Fibroblast of mammary gland (primary cell): ENCODE measurements around the gene SLC6A5.
A peak's percentile ranks its signal among the peaks of the same experiment; 100 is the strongest.

ENCODE experiments used
- DNase-seq: peaks from one replicate; pipeline ENCODE4 v3.0.0-alpha.2; 2010; ENCODE audit warnings: low read depth
- H3K4me3 ChIP-seq: 2 replicates; pipeline ENCODE4 v1.5.1; 2011; ENCODE audit warnings: low read depth, mild to moderate bottlenecking, low read length, moderate library complexity; ENCODE audit not compliant: control insufficient read depth
- TF ChIP-seq, protein P1 (sequence below): conservative IDR thresholded peaks from 2 replicates; pipeline ENCODE4 v1.5.1; 2011; ENCODE audit warnings: low read depth, low read length, inconsistent platforms; ENCODE audit not compliant: control insufficient read depth, insufficient read depth

The SLC6A5 gene

DNA sequence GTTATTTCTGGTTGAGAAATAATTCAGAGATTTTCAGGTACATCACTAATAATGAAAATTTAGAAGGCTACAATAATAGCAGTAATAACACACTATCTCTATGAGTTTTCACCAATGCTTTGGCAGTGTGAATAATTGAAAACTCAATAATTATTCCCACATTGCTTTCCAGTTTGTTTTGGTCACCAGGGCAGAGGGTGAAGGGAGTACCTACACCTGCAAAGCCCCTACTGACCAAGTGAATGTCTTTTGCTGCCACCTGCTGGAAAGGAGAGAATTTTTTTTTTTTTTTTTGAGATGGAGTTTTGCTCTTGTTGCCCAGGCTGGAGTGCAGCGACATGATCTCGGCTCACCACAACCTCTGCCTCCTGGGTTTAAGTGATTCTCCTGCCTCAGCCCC lies 73.2 kb downstream of the SLC6A5 start:
- peak; percentile 3 for DNase-seq
- TF ChIP-seq, protein P1, sequence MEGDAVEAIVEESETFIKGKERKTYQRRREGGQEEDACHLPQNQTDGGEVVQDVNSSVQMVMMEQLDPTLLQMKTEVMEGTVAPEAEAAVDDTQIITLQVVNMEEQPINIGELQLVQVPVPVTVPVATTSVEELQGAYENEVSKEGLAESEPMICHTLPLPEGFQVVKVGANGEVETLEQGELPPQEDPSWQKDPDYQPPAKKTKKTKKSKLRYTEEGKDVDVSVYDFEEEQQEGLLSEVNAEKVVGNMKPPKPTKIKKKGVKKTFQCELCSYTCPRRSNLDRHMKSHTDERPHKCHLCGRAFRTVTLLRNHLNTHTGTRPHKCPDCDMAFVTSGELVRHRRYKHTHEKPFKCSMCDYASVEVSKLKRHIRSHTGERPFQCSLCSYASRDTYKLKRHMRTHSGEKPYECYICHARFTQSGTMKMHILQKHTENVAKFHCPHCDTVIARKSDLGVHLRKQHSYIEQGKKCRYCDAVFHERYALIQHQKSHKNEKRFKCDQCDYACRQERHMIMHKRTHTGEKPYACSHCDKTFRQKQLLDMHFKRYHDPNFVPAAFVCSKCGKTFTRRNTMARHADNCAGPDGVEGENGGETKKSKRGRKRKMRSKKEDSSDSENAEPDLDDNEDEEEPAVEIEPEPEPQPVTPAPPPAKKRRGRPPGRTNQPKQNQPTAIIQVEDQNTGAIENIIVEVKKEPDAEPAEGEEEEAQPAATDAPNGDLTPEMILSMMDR: peak; percentile 40
- H3K4me3 ChIP-seq: no peak overlapping the region

DNA sequence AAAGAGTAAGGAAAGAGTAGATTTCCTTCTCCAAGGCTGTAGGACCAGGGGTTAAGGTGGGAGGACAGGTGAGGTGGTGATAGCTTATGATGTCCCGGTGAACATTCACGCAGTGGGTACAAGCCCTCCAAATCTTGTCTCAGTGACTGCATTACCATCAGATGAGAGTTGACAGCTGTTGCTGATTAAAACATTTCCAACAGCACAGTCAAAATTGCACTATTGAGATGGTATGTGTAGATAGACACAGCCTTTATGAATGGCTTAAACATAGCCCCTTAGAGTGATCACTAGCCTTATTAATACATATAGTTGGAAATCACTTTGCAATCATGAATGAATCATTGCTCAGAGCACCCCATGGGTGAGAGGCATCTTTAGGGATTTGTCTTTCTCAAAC lies 77.2 kb downstream of the SLC6A5 start:
- DNase-seq: no peak
- TF ChIP-seq, protein P1: no peak
- no peak overlapping the region for H3K4me3 ChIP-seq

DNA sequence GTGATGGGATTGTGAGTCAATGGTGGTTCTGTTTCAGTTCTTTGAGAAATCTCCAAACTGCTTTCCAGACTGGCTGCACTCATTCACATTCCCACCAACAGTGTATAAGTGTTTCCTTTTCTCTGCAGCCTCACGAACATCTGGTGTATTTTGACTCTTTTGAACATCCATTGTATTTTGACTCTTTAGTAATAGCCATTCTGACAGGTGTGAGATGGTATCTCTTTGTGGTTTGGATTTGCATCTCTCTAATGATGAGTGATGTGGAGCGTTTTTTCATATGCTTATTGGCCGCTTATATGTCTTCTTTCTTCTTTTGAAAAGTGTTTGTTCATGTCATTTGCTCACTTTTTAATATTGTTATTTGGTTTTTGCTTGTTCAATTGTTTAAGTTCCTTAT lies 89.4 kb downstream of the SLC6A5 start:
- no peak for DNase-seq
- TF ChIP-seq, protein P1: no peak

DNA sequence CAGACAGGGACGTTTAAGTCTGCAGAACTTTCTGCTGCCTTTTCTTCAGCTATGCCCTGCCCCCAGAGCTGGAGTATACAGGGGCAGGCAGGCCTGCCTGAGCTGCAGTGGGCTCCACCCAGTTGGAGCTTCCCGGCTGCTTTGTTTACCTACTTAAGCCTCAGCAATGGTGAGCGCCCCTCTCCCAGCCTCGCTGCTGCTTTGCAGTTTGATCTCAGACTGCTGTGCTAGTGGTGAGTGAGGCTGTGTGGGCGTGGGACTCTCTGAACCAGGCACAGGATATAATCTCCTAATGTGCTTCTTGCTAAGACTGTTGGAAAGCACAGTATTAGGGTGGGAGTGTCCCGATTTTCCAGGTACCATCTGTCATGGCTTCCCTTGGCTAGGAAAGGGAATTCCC lies 108.5 kb downstream of the SLC6A5 start:
- TF ChIP-seq, protein P1: no peak
- no peak overlapping the region for H3K4me3 ChIP-seq
- DNase-seq: no peak

More for the DNA sequence above, 89.4 kb downstream of the SLC6A5 start:
- H3K4me3 ChIP-seq: no peak overlapping the region
